Measurements from ENCODE around the gene NOX4.
"Not testable (repeated sequence)": the region's sequence is repeated elsewhere in the genome, so short reads cannot be mapped to it uniquely, and the experiment has no call there.

DNA sequence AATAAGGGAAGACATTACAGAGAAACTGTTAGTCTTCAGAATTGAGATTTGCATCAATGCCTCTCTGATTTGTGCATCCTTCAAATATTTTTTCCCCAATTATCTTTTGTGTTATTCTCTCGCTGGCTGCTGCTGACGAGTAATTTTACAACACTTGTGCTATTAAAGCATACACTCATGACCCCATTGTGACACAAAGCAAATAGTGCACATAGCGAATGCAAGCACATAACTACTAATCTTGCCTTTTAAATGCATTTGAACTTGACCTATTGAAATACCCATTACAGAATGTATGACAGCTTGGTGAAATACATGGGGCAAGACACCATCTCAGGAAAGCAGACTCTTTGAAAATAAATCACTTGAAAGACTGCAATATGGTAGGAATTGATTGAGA lies 180.6 kb downstream of the NOX4 start:
- TF ChIP-seq, protein P1, sequence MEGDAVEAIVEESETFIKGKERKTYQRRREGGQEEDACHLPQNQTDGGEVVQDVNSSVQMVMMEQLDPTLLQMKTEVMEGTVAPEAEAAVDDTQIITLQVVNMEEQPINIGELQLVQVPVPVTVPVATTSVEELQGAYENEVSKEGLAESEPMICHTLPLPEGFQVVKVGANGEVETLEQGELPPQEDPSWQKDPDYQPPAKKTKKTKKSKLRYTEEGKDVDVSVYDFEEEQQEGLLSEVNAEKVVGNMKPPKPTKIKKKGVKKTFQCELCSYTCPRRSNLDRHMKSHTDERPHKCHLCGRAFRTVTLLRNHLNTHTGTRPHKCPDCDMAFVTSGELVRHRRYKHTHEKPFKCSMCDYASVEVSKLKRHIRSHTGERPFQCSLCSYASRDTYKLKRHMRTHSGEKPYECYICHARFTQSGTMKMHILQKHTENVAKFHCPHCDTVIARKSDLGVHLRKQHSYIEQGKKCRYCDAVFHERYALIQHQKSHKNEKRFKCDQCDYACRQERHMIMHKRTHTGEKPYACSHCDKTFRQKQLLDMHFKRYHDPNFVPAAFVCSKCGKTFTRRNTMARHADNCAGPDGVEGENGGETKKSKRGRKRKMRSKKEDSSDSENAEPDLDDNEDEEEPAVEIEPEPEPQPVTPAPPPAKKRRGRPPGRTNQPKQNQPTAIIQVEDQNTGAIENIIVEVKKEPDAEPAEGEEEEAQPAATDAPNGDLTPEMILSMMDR (IDR thresholded peaks at IDR 0.05; ENCODE audit: low read length), result not testable (repeated sequence)
- not testable (repeated sequence) for TF ChIP-seq EZH2 (IDR thresholded peaks at IDR 0.05; ENCODE audit: borderline replicate concordance, low read length)

Data from OCI-LY1 (cell line).